SW 1271 (cell line): ENCODE results near the gene NFIC.

Experiments
- DNase-seq, 2 experiments: peaks; one replicate each; lab custom pipeline; 2025; lab: John Stamatoyannopoulos, UW

NFIC gene

GRCh38 chr19:3508771-3509535, 142.6 kb downstream of the NFIC start:
- DNase-seq, result no peak

- no peak for DNase-seq
These were observed 143.2 kb downstream of the NFIC start for GRCh38 chr19:3509566-3509989.

- DNase-seq, result no peak
These were observed 144.3 kb downstream of the NFIC start for GRCh38 chr19:3510727-3511126.

DNA sequence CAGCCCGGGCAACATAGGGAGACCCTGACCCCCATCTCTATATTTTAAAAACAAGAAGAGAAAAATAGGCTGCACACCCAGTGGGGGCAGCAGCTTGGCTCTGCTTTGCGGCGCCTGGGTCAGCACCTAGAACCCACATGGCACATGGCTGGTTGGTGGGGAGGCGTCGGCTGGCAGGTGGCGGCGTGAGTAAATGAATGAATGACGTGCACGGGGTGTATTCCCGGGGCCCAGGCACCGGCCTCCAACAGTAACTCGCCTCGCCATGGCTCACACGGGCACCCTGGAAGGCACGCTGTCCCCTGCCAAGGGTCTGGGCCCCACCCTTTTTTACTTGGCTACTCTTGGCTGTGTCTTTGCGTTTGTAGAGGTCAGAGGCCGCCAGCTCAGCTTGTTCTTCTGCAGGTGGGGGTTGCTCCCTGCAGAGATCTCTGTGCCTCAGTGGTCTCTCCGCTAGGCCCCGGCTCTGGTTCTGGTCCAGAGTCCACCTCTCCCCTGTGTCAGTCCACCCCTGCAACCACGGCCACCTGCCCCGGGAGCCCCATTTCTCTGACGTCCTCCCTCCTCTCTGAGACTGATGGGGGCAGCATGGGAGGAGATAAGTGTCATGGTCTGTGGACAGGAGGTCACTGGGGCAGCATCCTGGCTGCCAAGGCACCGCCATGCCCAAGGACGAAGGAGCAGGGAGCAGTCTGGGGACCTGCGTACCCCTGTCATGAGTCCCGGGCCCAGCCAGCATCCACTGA, 145.3 kb downstream of the NFIC start:
- DNase-seq, result no peak

DNA sequence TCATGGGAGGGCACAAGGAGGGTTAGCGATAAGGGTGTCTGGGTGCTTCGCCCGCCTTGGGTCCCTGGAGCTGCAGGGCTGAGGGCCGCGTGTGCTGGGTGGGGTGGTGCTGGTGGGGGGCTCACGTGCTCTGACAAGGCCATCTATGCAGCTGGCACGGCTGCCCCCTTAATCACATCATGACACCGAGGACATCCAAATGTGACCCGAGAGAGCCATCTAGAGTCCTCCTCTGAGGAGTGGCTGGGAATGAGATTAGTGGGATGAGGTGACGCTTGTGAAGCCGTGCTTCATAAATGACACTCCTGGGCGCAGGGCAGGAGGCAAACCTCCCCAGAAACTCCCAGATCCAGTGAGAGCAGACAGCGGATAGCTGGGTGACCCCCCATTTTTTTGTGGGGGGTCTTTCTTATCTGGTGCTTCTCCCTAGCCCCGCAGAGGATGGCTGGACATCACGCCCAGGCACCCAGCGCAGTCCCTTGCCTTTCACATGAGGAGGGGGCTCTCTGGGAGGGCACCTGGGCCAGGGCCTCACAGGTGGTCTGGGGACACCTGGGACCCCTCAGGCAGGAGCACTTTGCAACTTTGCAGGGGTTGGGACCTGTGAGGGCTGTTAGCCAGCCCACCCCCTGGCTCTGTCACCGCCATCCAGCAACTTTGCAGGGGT, 146.3 kb downstream of the NFIC start:
- no peak for DNase-seq

DNA sequence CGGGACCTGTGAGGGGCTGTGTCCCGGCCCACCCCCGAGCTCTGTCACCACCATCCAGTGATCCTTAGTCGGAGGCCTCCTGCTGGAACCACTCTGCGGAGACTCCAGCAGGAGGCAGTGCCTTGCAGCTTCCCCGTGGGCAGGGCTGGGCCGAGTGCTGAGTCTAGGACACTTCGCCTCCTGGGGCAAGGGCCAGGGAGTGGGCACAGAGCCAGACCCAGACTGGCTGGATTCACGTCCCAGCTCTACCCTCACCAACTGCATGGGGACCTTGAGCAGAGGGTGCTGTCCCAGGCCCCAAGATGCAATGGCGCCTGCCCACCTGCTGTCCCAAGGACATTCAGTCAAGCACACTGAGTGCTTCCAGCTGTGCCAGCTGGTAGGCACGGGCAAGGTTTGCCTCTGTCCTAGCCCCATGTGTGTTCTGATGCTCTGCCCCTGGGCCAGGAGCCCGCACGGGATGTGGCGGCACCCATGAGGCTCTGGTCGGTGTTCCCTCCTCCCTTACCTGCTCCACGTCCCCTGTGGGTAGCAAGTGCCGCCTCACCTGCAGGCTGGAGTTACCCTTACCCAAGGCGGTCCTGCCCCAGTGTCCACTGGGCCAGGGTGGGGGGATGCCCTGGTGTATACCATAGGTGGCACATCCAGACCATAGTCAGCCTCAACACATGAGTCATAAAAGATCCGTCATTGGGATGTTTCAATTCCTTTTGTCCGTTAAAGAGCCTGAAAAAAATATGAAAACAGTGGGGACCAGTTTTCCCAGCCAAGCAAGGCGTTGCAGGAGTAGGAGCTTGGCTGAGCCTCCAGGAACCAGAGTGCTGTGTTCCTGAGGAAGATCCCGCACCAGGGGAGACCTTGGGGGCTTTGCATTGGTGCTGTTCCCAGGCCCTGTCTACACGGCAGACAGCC, 147.1 kb downstream of the NFIC start:
- no peak for DNase-seq

- DNase-seq, result no peak
These were observed 148.5 kb downstream of the NFIC start for GRCh38 chr19:3514930-3515329.

DNA sequence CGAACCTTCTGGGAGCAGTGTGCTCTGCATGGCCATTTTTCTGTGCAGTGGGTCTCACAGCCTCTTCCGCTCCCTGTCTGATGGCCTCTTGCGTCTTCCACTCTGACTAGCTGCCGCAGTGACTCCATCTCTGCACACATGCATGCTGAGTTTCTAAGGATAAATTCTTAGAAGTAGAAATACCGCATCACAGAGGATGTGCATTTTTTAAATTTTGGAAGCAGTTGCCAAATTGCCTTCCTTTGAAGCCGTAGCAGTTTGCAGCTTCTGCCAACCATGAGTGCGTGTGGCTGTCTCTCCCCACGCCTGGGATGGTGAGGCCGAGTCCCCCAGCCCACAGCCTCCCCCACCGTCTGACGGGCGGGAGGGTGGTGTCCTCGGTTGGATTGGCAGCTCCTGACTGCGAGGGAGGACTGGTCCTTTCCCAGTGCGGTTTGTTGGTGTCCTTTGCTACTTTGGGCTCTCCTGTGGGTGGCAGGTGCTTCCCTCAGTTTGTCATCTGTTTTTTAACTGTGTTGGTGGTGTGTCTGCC, 149.6 kb downstream of the NFIC start:
- no peak for DNase-seq

GRCh38 chr19:3516675-3517207, 150.4 kb downstream of the NFIC start:
- no peak for DNase-seq

DNA sequence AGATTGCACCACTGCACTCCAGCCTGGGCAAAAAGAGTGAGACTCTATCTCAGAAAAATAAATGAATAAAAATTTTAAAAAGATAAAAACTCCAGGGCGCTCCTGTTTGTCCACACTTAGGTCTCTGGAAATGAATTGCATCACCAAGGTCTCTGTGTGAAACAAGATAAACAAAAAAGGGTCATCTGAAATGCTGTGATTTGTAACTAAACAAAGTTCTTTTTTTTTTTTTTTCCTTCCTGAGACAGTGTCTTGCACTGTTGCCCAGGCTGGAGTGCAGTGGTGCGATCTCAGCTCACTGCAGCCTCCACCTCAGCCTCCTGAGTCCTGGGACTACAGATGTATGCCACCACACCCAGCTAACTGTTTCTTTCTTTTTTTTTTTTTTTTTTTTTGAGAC, 151.3 kb downstream of the NFIC start:
- no peak for DNase-seq

DNA sequence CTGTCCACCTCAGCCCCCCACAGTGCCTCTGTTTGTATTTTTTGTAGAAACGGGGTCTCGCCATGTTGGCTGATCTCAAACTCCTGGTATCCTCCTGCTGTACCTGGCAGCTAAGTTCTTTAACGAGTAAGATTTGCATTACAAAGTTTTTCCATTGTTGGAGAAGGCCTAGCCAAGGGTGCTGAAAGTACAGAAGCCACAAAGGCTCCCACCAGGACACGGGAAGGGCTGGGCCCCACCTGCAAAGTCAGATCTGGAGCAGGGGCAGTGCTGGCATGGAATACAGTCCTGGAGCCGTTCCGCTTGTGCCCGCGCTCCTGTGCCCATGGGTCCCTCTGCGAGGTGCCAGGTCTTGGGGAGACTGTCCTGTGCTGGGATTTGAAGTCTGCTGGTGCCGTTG, 151.9 kb downstream of the NFIC start:
- DNase-seq, result no peak

DNA sequence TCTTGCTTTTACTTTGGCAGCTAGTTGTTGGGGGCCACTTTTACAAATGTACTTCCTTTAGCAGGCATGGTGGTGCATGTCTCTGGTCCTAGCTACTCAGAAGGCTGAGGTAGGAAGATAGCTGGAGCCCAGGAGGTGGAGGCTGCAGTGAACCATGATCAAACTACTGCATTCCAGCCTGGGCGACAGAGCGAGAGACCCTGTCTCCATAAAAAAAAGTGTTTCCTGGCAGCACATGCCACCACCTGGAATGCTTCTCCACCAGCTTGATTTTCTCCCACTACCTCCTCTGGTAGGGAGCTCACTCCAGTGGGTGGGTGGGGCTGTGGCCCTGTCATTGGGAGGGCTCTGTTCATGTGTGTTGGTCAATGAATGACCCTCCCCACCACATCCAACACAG, 152.3 kb downstream of the NFIC start:
- no peak for DNase-seq
